GM19372 (cell line): Measurements from ENCODE around the gene TCERG1L.
"Not testable (repeated sequence)": the region's sequence is repeated elsewhere in the genome, so short reads cannot be mapped to it uniquely, and the experiment has no call there.

ENCODE experiments used
- ATAC-seq: cut with Tn5 transposase; IDR thresholded peaks from one replicate; pipeline ENCODE4 v1.9.1; 2021; ENCODE audit warnings: mild to moderate bottlenecking, low read depth, moderate library complexity; ENCODE audit not compliant: unreplicated experiment

Gene TCERG1L

DNA sequence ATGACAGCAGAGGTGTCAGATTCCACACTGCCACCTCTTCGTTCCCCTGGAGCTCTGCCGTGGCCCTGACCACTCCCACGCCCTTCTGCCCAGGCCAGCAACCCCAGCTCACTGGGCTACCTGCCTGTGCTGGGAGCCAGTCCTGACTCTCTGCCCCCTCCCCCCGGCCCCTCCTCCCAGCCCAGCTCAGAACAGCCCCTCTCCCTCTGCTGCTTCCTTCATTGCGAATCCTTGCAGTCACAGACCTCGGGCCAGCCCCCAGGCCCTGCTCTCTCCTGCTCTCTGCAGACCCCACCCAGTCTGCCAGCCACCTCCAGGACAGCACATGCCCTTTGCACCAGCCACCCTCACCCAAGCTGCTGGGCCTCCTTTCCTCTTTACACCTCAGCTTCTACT is 60.4 kb downstream of the TCERG1L start:
- ATAC-seq = no peak

DNA sequence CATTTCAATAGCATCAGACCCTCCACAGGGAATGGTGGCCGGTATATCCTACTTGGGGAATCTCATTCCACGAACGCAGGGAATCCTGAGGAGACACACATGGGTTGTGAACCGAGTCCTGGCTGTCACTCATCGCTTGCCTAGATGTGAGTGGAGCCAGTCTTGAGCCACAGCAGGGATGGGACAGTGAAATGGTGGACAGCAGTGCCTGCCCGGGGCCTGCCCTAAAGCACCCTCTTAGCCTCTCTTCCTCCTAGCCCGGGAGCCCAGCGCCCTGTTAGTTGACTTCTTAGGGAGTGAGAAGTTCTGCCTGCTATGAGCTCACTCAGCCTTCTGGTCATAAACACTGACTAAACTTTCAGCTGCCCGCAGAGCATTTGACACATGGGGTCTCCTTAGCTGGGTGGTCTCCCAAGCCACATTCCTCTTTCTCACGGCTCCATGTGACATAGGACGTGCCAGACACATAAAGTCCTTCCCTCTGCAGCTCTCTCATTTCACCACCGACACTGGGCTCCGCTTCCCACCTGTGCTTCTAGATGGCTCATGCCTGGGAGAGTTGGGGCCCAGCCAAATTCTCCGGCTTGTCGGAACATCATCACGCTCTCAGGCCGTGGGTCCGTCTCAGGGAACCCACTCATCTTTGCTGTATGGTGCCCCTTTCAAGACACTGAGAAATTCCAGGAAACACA is 60.9 kb downstream of the TCERG1L start:
- ATAC-seq = no peak

DNA sequence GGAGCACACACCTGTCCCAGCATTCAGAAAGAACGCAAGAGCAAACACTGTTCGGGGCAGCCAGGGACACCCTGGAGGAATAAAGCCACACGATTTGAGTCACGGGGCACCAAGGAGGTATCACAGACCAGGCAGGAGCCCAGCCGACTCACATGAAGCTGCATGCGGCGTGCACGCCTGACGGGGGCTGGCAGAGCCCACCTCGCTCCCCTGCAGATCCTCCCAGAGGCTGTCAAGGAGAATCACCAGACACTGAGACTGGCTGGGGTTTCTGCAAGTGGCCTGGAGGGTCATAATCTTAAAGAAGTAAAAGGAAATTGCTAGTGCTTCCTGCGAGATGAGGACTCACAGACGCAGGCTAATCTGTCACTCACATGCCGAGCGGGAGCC is 61.6 kb downstream of the TCERG1L start:
- ATAC-seq = no peak

DNA sequence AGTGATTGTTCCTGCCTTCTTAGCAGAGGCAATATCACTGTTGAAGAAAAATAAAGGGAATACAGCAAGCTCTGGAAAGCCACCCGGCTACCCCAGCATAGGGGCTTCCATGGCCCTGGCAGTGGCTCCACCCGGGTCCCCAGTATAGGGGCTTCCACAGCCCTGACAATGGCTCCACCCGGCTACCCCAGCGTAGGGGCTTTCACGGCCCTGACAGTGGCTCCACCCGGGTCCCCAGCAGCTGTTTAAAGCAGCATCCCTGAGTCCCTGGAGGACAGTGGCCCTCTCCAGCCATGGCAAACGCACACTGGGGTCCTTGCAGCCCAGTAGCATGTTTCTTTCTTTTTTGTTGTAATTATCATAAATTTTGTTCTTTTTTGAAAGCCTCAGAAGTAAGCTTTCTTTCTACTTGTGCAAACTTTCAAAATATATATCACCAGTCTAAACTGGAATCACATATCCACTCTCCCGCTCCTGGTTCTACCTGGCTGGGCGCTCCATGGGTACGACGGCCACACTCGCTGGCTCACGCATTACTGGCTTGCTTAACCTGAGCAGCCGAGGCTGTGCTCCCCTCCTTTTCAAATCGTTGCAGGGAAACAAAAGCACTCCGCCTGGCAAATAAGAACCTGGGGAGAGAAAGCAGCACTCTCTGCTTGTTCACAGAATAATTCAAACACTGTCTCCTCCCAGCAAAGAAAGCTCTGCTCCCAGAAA is 62.1 kb downstream of the TCERG1L start:
- ATAC-seq = no peak

DNA sequence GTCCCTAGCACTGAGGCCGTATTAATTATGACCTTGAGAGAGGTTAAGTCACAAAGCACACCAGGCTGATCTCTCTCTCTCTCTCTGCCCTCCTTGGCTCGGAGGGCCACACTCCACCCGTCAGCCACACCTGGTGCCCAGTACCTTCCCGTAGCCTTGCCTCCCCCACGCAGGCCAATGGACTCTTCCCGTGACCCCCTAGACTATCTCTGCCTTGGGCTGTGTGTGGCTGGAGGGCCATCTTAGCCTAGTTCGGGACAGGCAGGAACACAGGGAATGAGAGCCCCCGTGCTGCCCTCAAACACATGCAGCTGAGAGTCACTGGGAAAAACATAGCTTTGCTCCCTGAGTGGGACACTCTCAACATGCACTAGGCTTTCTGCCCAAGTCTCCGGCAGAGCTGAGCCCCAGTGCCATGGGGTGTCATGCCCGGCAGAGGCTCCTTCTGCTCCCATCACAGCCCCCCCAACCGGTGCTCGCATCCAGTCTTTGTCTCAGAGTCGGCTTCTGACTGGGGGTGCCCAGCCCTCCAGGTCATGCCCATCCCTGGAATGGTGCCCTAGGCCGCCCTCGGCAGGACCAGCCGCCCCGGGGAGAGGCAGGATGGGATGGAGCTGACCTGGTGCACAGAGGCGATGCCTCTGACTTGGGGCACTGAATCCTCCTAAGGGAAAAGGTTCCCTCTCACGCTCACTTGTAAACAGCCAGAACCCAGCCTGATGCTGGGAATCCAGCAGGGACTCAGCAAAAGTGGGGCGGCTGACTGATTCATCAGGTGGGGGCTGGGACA is 63.0 kb downstream of the TCERG1L start:
- ATAC-seq = no peak

DNA sequence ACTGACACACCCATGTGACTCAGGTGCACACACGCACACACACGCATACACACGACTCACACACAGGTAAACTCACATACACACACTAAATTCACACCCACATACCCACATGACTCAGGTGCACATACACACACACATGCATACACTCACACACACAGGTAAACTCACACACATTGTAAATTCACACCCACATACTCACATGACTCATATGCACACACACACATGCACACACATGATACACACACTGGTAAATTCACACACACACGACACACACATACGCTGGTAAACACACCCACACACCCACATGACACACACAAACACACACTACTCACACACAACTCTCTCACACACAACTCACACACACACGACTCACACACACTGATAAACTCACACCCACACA is 63.6 kb downstream of the TCERG1L start:
- ATAC-seq = no peak

DNA sequence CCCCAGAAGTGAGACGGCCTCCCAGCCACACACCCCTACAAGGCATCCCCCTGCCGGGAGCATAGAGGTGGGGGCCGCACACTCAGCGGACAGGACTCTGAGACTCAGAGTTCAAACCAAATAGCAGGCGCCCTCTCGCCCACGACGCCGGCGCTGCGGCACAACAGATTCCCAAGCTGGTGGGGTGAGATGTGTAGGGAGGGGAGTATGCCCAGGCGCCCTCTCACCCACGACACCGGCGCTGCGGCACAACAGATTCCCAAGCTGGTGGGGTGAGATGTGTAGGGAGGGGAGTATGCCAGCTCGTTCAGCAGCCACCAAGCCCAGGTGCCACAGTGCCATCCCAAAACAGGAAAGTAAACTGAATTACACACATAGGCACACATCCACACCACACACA is 64.7 kb downstream of the TCERG1L start:
- ATAC-seq = no peak

DNA sequence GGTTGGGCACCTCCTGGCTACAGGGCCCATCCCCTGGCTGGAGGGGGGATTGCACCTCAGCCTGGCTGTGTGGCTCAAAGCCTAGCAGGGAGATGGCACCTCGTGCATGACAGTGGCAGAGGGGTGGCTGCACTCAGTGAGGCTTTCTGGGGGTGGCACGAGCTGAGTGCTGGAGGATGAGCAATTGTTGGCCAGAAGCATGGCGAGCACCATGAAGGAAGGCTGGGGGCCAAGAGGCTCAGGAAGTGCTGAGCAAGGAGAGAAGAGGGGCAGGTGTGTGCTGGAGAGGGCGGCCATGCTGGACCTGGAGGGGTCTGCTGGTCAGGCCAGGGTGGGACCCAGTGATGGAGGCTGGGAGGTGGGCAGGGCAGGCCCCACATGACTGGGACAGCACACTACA is 65.4 kb downstream of the TCERG1L start:
- no peak for ATAC-seq

DNA sequence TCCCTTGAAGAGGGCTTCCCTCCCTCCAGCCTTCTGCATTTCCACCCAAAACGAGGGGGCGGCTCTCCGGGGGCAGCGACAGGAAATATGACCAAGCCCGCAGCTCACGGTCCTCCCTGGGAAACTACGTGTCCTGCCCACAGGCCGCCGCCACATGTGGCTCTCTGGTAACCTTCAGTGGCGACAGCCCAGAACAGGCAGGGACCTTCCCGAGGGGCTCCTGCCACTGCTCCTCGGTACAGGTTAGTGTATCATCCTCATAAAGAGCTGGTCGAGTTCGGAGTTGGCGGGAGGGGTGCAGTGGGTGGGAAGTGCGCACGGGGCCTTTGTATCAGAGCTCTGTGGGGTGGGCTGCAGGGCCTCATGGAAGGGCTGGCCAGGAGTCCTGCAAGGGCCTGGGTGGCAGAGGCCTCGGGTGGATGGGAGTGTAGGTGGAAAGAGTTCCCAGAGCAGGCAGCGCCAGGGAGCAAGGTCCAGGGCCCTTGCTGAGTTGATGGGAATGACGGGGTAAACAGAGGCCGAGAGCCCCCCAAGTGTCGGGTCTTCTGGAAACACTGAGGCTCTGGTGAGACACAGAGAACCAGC is 66.0 kb downstream of the TCERG1L start:
- ATAC-seq = no peak

DNA sequence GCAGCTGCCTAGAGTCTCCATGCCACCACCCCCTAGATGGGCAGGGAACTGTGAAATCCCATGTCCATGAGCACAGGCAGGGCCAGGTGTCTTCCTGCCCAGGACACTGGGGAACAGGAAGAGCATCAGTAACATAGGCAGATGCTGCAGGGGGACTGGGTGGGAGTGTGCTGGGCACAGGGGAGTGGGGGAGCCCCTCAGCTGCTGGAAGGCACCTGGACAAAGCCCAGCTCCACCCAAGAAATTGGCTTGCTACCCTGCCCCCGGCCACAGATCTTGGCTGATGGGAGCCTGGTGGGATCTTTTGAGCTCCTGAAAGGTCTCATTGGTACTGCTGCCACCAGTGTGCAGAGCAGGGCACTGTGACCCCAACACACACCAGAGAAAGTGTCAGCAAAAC is 66.7 kb downstream of the TCERG1L start:
- ATAC-seq = no peak

DNA sequence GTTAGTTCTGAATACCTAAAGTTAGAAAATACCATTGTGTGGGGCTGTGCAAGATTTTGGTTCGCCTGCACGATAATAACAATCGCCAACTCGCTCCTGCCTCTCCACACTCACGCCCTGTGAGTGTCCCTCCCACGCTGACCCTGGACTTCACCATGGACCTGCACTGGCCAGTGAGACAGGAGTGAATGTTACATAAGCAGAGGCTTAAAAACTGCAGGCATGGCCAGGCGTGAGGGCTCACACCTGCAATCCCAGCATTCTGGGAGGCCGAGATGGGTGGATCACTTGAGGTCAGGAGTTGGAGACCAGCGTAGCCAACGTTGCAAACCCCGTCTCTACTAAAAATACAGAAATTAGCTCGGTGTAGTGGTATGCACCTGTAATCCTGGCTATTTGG is 68.4 kb downstream of the TCERG1L start:
- no peak for ATAC-seq

DNA sequence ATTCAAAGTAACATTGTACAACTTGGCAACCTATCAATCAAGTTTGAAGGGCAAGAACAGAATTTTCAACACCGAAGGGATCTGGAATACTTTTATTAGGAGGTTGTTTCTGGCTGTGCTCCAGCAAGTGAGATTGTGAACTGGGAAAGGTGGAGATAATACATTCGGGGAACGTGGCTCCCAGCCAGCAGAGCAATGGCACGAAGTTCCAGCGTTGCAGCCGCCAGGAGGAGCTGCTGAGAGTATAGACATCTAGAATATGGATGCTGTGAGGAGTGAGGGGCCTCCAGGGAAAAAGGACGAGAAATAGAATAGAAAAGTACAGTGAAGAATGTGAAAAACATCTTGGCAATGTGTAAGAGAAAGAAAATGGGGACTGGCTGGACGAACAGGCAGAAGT is 69.5 kb downstream of the TCERG1L start:
- ATAC-seq = no peak

DNA sequence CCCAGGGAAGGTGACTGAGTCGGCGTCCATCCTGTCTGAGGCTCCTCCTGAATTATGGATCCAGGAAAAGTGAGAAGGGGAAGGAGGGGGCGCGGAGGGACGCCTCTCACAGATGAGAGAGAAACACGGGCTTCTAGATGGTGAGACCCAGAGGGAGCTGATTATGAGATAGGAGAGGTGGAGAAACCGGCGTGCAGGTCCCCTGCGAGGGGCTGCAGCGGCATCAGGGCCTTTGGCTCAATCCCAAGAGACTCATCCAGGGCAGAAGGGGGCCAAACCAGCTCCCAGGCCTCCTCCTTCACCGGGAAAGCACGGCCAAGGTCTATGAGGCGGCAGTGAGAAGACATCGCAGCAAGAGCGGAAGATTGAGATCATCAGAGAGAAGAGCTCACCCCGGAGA is 70.8 kb downstream of the TCERG1L start:
- no peak for ATAC-seq

DNA sequence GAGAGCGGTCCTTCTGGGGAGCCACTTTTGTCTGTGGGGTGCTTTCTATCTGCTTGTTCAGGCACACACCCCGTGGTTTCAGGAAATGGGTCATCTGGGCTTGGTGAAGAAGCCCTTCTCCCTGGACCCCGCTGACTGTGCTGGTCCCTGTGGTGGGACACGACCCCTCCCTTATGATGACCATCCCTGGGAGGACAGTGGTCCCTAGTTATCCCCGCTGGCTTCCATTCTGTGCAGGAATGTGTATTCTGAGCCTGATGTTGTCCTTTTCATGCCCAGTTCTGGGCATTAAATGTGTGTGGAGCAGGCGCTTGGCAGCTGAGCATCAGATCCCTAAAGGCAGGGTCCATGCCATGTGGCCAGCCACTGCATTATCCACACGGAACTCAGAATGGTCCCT is 71.6 kb downstream of the TCERG1L start:
- ATAC-seq = no peak

DNA sequence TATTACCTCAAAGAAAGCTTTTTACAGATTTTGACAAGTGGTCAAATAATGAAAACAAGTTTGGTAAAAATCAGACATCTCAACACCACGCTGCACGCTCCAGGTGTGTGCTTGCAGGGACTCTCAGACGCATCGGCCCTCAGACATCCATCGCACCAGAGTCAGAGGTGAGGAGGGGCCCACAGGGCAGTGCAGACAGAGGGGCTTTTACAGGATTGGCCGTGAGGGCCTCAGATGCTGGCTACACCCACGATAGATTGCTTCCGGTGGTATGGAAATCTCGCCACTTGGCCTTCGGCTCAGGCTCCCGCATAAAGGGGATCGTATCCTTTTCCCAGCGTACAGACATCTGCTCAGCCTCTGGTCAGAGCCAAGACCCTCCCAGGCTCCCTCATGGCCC is 72.1 kb downstream of the TCERG1L start:
- ATAC-seq = no peak

DNA sequence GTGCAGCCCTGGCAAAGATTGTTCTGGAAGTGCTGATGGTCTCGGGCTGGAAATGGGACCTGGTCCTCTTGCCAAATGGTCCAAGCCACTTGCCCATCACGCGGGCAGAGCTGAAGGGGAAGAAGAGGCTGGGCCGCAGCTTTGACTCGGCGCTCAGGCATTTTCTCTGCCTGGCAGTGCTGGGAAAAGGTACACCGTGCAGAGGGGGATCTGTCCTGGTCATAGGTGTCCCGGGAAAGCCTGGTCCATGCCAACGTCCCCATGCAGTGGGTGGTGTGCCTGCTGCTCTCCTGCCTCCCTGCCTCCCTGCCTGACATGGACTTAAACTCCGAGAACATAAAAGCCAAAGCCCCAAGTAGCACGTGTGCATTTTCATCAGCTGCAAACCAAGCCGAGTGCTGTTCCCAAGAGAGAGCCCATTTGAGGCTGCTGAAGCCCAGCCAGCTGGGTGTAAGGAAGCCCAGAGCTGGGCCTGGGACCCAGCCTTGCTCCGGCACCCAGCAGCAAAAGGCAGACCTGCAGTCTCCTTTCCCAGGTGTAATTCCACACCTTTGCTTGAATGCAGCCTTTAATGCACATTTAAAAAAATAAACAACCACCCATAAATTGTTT is 72.7 kb downstream of the TCERG1L start:
- ATAC-seq = no peak

DNA sequence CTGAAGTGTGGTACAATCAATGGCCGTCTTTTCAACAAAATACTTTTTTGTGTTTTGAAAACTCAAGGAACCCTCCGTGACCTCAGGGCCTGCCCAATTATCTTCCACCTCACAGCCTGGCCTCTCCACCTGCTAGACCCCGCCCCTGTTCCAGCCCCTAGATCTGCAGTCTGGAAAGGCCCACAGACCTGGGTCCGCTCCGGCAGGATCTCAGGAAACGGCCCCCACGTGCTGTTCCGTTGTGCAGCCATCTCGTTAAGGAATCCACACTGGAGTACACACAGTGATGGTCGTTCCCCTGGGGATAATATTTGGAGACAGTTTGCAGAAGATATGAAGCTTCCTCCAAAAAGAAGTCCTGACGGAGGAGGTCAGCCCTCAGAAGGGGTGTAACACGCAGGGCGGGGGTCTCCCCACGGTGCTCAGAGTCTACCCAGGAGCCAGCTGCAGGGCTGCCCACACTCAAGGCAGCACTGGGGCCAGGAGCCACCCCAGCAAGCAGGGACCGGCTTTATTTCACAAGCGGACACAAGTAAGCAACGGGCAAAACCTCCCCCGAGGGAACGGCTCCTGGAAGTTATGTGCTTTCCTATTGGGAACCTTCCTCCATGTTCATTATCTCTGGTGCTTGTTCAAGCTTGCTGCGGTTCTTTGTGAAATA is 73.4 kb downstream of the TCERG1L start:
- no peak for ATAC-seq

DNA sequence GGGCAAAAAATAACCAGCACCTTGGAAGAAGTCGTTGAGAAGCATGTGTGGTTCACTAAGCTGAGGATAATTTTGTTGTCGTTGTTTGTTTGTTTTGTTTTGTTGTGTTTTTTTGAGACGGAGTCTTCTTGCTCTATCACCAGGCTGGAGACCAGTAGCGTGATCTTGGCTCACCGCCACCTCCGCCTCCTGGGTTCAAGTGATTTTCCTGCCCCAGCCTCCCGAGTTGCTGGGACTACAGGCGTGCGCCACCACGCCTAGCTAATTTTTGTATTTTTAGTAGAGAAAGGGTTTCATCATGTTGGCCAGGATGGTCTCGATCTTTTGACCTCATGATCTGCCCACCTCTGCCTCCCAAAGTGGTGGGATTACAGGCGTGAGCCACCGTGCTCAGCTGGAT is 76.9 kb downstream of the TCERG1L start:
- not testable (repeated sequence) for ATAC-seq

DNA sequence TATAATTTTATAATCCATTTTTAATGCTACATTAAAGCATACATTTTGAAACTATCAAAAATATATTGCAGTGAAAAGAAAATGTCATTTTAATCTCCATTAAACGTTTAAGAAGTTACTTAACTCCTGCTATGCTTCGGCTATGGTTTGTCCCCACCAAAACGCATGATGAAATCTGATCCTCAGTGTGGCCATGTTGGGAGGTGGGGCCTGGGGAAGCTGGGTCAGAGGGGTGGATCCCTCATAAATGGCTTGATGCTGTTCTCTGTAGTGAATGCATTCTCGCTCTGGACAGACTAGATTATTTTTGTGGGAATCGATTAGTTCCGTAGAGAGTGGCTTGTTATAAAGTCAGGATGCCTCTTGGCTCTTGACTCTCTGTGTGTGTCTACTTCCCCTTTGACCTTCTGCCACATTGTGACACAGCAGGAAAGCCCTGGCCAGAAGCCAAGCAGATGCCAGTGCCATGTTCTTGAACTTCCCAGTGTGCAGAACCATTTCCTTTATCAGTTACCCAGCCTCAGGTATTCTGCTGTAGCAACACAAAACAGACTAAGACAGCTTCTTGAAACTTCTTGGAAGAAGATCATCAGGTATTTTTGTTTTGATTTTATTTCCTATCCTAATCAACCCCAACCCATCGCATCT is 77.8 kb downstream of the TCERG1L start:
- no peak for ATAC-seq
